ENCODE results near the gene TMEM50B. TPM values are rescaled to one million over a fixed set of nuclear protein-coding genes. Genes with fewer than 3 reads are reported as not detected.

TMEM50B gene
- total RNA-seq, 4 donors from 2014 or later: 77.7 to 155 (median 146) TPM

DNA sequence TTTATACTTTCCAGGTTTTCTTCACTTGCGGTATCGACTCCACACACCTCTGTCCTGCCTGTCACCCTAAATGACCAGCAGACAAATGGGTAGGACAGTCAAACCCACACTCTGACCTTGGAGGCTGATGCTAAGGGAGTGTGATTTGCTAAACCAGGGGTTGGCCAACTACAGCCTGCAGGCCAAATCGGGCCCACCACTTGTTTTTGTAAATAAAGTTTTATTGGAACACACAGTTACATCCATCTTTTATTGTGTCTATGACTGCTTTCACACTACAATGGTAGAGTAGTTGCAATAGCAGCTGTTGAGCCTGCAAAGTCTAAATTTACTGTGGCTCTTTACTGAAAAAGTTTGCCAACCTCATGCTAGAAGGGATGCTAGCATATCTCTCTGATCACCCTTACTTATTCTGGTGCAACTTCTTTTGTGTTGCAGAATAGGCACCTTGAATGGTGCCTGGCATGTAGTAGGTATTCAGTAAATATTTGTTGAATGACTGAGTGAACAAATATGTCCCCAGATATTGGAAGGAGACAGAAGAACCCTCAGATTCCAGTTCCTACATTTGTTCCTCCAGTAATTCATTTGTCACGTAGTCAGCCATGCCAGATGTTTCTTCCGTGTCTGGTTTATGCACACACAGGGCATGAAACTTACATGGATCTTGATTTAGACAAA, 57.9 kb downstream of the TMEM50B start:
- peaks cover 19 to 90% (median 34%) of the 10 kb centered on the region in 3 donors for H3K36me3 ChIP-seq
- peaks cover 0 to 34% (median 20%) of the 10 kb centered on the region in 4 donors for H3K4me1 ChIP-seq
- 96 to 98% methylated on average over 5 of the region's 5 CpGs for WGBS, 2 donors
- H3K9me3 ChIP-seq: no peaks in the 10 kb centered on the region
- H3K27ac ChIP-seq: no peak overlapping the region
- no peaks in the 10 kb centered on the region for H3K27me3 ChIP-seq
- no peak for DNase-seq (ENCODE audit: low spot score in 2 of 2)
- H3K4me3 ChIP-seq: no peak overlapping the region
- TF ChIP-seq CTCF (IDR thresholded peaks at IDR 0.05) (no peak), EP300 (IDR thresholded peaks at IDR 0.05) (no peak), POLR2A (IDR thresholded peaks at IDR 0.05) (no peak)

GRCh38 chr21:33419538-33420123, 60.1 kb downstream of the TMEM50B start:
- Histone ChIP-seq H3K36me3 (peaks cover 13 to 90% (median 38%) of the 10 kb centered on the region in 3 donors), H3K4me3 (no peak overlapping the region), H3K27ac (peak overlapping the region in 2 of 4 donors; percentile 72 to 76), H3K9me3 (no peaks in the 10 kb centered on the region), H3K4me1 (peaks cover 0 to 34% (median 22%) of the 10 kb centered on the region in 4 donors), H3K27me3 (no peaks in the 10 kb centered on the region)
- TF ChIP-seq POLR2A (IDR thresholded peaks at IDR 0.05) (no peak), CTCF (IDR thresholded peaks at IDR 0.05) (no peak), EP300 (IDR thresholded peaks at IDR 0.05) (peak in 1 of 2 donors; percentile 72)
- peak in 1 of 2 donors; percentile 51 for DNase-seq (ENCODE audit: low spot score in 2 of 2)
- WGBS, 2 donors: 72 to 73% methylated on average over 10 to 12 of the region's 12 CpGs

DNA sequence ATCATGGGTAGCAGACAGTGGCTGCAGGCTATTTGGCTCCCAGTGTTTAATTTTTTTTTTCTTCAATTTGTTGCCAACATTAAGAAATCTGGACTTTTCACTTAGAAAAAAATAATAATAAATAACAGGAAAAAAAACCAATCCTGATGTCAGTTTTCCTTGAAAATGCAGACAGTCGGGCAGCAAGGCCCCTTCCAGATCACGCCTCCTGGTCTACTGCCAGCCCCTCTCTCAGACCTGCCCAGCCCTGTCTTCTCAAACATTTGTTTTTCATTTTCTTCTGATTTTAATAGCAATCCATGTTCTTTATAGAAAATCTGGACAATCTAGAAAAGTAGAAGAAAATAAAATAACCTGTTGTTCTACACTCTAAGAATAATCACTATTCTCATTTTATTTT, 61.1 kb downstream of the TMEM50B start:
- Histone ChIP-seq H3K36me3 (peaks cover 13 to 88% (median 36%) of the 10 kb centered on the region in 3 donors), H3K27ac (peak overlapping the region in 2 of 4 donors; percentile 72 to 76), H3K4me1 (peaks cover 0 to 42% (median 26%) of the 10 kb centered on the region in 4 donors), H3K9me3 (no peaks in the 10 kb centered on the region), H3K27me3 (no peaks in the 10 kb centered on the region), H3K4me3 (no peak overlapping the region)
- 33 to 37% methylated on average over 2 of the region's 2 CpGs for WGBS, 2 donors
- peak; percentile 61 to 82 for DNase-seq (ENCODE audit: low spot score in 2 of 2)
- TF ChIP-seq EP300 (IDR thresholded peaks at IDR 0.05) (peak in 1 of 2 donors; percentile 31), POLR2A (IDR thresholded peaks at IDR 0.05) (no peak)

- Histone ChIP-seq H3K9me3 (no peaks in the 10 kb centered on the region), H3K4me3 (no peak overlapping the region), H3K27ac (peak overlapping the region in 1 of 4 donors; percentile 28), H3K36me3 (peaks cover 0 to 76% (median 23%) of the 10 kb centered on the region in 3 donors), H3K27me3 (no peaks in the 10 kb centered on the region), H3K4me1 (peaks cover 0 to 73% (median 42%) of the 10 kb centered on the region in 4 donors)
- WGBS, 2 donors: 71 to 74% methylated on average over 11 of the region's 11 CpGs
- TF ChIP-seq POLR2A (IDR thresholded peaks at IDR 0.05): no peak
- TF ChIP-seq EP300 (IDR thresholded peaks at IDR 0.05): no peak
- TF ChIP-seq CTCF (IDR thresholded peaks at IDR 0.05): no peak
- DNase-seq (ENCODE audit: low spot score in 2 of 2): no peak
Observed at GRCh38 chr21:33414926-33415325, 64.8 kb downstream of the TMEM50B start.

- TF ChIP-seq EP300 (IDR thresholded peaks at IDR 0.05): no peak
- TF ChIP-seq CTCF (IDR thresholded peaks at IDR 0.05): no peak
- TF ChIP-seq POLR2A (IDR thresholded peaks at IDR 0.05): no peak
- Histone ChIP-seq H3K4me1 (peaks cover 0 to 71% (median 38%) of the 10 kb centered on the region in 4 donors), H3K4me3 (no peak overlapping the region), H3K9me3 (no peaks in the 10 kb centered on the region), H3K27ac (peak overlapping the region in 2 of 4 donors; percentile 6 to 21), H3K36me3 (peaks cover 0 to 71% (median 19%) of the 10 kb centered on the region in 3 donors), H3K27me3 (no peaks in the 10 kb centered on the region)
- 82 to 83% methylated on average over 14 of the region's 14 CpGs for WGBS, 2 donors
- no peak for DNase-seq (ENCODE audit: low spot score in 2 of 2)
Observed at GRCh38 chr21:33414068-33414467, 65.7 kb downstream of the TMEM50B start.

Data from tibial nerve (tissue), 4 donors.